Measurements from ENCODE around the gene CRIP3. TPM values are rescaled to one million over a fixed set of nuclear protein-coding genes. Genes with fewer than 3 reads are reported as not detected.

Gene CRIP3
- total and polyA plus RNA-seq, 2 experiments from 2014 or later, result 3.6 to 5.2 TPM

GRCh38 chr6:43296780-43297497, 11.7 kb downstream of the CRIP3 start:
- no peak for DNase-seq (ENCODE audit: low read depth in 1 of 2, low spot score in 1 of 2)
- Histone ChIP-seq H3K4me1 (ENCODE audit: low read depth) (no peaks in the 10 kb centered on the region), H3K27me3 (no peaks in the 10 kb centered on the region), H3K36me3 (no peaks in the 10 kb centered on the region), H3K4me3 (no peak overlapping the region), H3K27ac (no peak overlapping the region), H3K9me3 (ENCODE audit: low read depth) (no peaks in the 10 kb centered on the region)
- no peak for TF ChIP-seq CTCF (IDR thresholded peaks at IDR 0.05; ENCODE audit: low read depth, low read length)

DNA sequence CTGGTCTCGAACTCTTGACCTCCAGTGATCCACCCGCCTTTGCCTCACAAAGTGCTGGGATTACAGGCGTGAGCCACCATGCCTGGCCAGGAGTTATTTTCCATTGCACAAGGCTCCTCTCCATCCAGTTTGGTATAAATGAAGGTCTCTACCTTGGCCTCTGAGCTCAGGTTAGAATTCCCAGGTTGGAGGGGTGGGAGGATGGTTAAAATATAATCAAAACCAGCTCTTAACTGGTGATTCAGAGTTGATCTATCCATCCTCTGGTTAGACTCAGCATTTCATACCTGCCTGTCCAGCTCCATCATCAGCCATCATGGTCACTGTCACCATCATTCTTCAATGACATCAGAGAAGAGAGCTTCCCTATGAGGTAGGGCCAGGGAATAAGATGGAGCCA, 13.2 kb downstream of the CRIP3 start:
- no peak for DNase-seq (ENCODE audit: low read depth in 1 of 2, low spot score in 1 of 2)
- no peak for TF ChIP-seq CTCF (IDR thresholded peaks at IDR 0.05; ENCODE audit: low read depth, low read length)
- no peaks in the 10 kb centered on the region for H3K36me3 ChIP-seq

GRCh38 chr6:43294536-43294935, 14.1 kb downstream of the CRIP3 start:
- Histone ChIP-seq H3K36me3 (no peaks in the 10 kb centered on the region), H3K4me1 (ENCODE audit: low read depth) (no peaks in the 10 kb centered on the region), H3K4me3 (no peak overlapping the region), H3K27ac (no peak overlapping the region), H3K9me3 (ENCODE audit: low read depth) (no peaks in the 10 kb centered on the region), H3K27me3 (no peaks in the 10 kb centered on the region)
- TF ChIP-seq CTCF (IDR thresholded peaks at IDR 0.05; ENCODE audit: low read depth, low read length), result no peak
- no peak for DNase-seq (ENCODE audit: low read depth in 1 of 2, low spot score in 1 of 2)

More for the DNA sequence above, 13.2 kb downstream of the CRIP3 start:
- Histone ChIP-seq H3K27me3 (no peaks in the 10 kb centered on the region), H3K4me3 (no peak overlapping the region), H3K4me1 (ENCODE audit: low read depth) (no peaks in the 10 kb centered on the region), H3K27ac (no peak overlapping the region), H3K9me3 (ENCODE audit: low read depth) (no peaks in the 10 kb centered on the region)

DNA sequence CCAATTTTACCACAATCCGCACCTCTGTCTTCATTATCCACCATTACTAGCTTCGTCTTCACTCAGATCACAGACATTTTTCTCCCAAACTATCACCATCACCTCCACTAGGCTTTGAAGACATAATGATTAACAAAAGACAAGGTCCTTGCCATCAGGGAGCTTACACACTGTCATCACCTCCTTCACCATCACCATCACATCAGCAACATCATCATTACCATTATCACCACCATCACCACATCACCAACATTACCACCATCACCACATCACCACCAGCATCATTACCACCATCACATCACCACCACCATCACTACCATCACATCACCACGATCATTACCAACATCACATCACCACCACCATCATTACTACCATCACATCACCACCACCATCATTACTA, 14.9 kb downstream of the CRIP3 start:
- Histone ChIP-seq H3K4me1 (ENCODE audit: low read depth) (no peaks in the 10 kb centered on the region), H3K27me3 (no peaks in the 10 kb centered on the region)

GRCh38 chr6:43292763-43293318, 15.8 kb downstream of the CRIP3 start:
- no peak overlapping the region for H3K27ac ChIP-seq
- H3K36me3 ChIP-seq, result no peaks in the 10 kb centered on the region
- TF ChIP-seq CTCF (IDR thresholded peaks at IDR 0.05; ENCODE audit: low read depth, low read length), result no peak
- no peak for DNase-seq (ENCODE audit: low read depth in 1 of 2, low spot score in 1 of 2)
- no peaks in the 10 kb centered on the region for H3K9me3 ChIP-seq (ENCODE audit: low read depth)
- H3K4me3 ChIP-seq, result no peak overlapping the region
- H3K27me3 ChIP-seq, result no peaks in the 10 kb centered on the region
- H3K4me1 ChIP-seq (ENCODE audit: low read depth), result no peaks in the 10 kb centered on the region

More for the DNA sequence above, 14.9 kb downstream of the CRIP3 start:
- Histone ChIP-seq H3K27ac (no peak overlapping the region), H3K9me3 (ENCODE audit: low read depth) (no peaks in the 10 kb centered on the region), H3K4me3 (no peak overlapping the region), H3K36me3 (no peaks in the 10 kb centered on the region)
- no peak for DNase-seq (ENCODE audit: low read depth in 1 of 2, low spot score in 1 of 2)
- no peak for TF ChIP-seq CTCF (IDR thresholded peaks at IDR 0.05; ENCODE audit: low read depth, low read length)

Measured in cardiac muscle cell (in vitro differentiated cells and primary cell).